ENCODE measurements around the gene GPNMB. TPM values are rescaled to one million over a fixed set of nuclear protein-coding genes. Genes with fewer than 3 reads are reported as not detected.

GPNMB gene
- total and polyA plus RNA-seq, 5 donors: 113 to 246 (median 190) TPM

DNA sequence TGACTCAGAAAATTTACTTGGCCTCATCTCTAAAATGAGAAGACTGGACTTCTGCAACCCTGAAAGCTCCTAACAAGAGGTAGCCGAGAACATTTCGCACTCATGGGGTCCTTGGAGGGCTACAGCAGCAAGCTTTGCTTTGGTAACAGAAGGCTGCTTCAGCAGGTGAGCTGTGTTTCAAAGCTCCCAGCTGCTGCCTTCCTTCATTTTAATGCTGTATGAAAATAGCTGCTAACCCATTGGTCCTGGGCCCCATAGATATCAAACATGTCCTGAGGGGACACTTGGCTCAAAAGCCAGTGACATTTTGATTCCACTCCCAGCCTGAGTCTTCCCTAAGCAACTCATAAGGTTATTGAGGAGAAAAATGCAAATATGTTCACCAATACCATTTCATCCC is 38.3 kb downstream of the GPNMB start:
- intact Hi-C loops (cut with DNase I): loop anchor here in 1 of 4 donors (5.0 kb wide), 1 partner anchor 177 kb away; no protein-coding TSS in a partner anchor
- WGBS: 92% methylated on average over 2 of the region's 2 CpGs
- H3K27ac ChIP-seq (ENCODE audit: low read length): no peak overlapping the region

DNA sequence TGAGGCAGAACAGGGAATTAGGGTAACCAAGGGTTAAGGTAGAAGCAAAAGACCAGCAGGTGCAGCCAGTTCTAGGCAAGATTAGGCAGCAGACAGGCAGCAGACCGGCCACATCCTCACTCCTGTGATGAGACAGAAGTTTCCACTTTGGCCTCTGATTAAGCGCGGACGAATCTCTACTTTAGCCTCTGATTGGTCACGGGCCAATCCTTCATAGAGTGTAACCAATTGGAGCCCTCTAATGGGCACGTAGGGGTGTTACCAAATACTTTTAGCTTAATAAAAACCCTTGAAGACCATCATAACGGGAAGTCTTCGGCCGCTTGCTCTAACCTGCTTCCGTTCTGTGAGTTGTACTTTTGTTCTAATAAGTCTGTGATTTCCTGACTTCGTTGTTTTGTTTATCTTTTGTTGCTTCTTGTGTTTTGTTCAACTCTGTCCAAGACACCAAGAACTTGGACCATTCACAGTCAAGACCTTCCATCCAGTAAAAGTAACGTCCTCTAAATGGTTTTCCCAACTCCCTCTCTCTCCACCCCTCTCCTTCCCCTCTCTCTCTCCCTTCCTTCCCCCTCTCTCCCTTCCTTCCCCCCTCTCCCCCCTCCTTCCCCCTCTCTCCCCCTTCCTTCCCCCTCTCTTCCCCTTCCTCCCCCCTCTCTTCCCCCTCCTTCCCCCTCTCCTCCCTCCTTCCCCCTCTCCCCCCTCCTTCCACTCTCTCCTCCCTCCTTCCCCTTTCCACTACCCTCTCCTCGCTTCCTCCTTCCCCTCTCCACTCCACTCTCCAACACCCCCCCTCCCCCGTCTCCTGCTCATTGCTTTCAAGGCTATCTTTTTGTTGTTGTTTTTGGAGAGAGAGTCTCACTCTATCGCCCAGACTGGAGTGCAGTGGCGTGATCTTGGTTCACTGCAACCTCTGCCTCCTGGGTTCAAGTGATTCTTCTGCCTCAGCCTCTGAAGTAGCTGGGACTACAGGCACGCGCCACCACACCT is 39.4 kb downstream of the GPNMB start:
- Histone ChIP-seq H3K9me3 (ENCODE audit: control insufficient read depth, low read length) (no peaks in the 10 kb centered on the region), H3K27me3 (ENCODE audit: control insufficient read depth, insufficient read depth) (no peaks in the 10 kb centered on the region), H3K4me1 (ENCODE audit: control insufficient read depth, insufficient read depth, low read length) (no peaks in the 10 kb centered on the region), H3K27ac (ENCODE audit: low read length) (no peak overlapping the region), H3K4me3 (ENCODE audit: low read length) (no peak overlapping the region)
- 71% methylated on average over 18 of the region's 18 CpGs for WGBS
- intact Hi-C loops (cut with DNase I): no loop called here
- no peak for DNase-seq
- ATAC-seq: no peak

More for the DNA sequence above, 38.3 kb downstream of the GPNMB start:
- no peak for ATAC-seq
- Histone ChIP-seq H3K27me3 (ENCODE audit: control insufficient read depth, insufficient read depth) (no peaks in the 10 kb centered on the region), H3K4me3 (ENCODE audit: low read length) (no peak overlapping the region), H3K9me3 (ENCODE audit: control insufficient read depth, low read length) (no peaks in the 10 kb centered on the region), H3K4me1 (ENCODE audit: control insufficient read depth, insufficient read depth, low read length) (no peaks in the 10 kb centered on the region)
- no peak for DNase-seq

DNA sequence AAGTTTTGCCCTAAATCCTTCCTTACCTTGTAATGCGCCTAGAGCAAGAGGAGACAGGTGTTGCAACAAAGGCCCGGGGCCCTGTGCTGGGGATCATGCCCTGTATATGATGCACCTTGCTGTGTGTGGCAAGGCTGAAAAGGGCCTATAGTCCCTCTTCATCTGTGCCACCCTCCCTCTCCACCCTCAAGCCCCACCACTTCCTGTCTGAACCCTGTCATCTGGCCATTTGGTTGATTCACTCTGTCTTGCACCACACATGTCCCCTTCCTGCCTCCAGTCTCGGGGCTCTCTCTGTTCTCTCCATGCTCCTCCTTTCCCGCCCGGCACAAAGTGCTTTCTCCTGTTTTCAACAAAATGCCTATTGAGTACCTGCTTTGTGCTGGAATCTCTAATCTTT is 41.0 kb downstream of the GPNMB start:
- no peak for ATAC-seq
- no peak overlapping the region for H3K27ac ChIP-seq (ENCODE audit: low read length)

DNA sequence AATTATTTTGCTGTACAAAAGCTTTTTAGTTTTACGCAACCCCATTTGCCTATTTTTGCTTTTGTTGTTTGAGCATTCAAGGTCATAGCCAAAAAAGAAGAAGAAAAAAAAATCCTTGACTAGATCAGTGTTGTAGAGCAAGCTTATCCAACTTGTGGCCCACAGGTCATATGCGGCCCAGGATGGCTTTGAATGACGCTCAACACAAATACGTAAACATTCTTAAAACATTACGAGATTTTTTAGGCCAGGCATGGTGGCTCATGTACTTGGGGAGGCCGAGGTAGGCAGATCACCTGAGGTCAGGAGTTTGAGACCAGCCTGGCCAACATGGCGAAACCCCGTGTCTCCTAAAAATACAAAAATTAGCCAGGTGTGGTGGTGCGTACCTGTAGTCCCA is 44.4 kb downstream of the GPNMB start:
- intact Hi-C loops (cut with DNase I): no loop called here
- no peak for DNase-seq
- Histone ChIP-seq H3K9me3 (ENCODE audit: control insufficient read depth, low read length) (no peaks in the 10 kb centered on the region), H3K4me1 (ENCODE audit: control insufficient read depth, insufficient read depth, low read length) (no peaks in the 10 kb centered on the region), H3K4me3 (ENCODE audit: low read length) (no peak overlapping the region), H3K27me3 (ENCODE audit: control insufficient read depth, insufficient read depth) (no peaks in the 10 kb centered on the region), H3K27ac (ENCODE audit: low read length) (no peak overlapping the region)
- WGBS: 94% methylated on average over 9 of the region's 9 CpGs
- no peak for ATAC-seq

More for the DNA sequence above, 41.0 kb downstream of the GPNMB start:
- Histone ChIP-seq H3K4me3 (ENCODE audit: low read length) (no peak overlapping the region), H3K27me3 (ENCODE audit: control insufficient read depth, insufficient read depth) (no peaks in the 10 kb centered on the region), H3K9me3 (ENCODE audit: control insufficient read depth, low read length) (no peaks in the 10 kb centered on the region), H3K4me1 (ENCODE audit: control insufficient read depth, insufficient read depth, low read length) (no peaks in the 10 kb centered on the region)
- 85% methylated on average over 5 of the region's 5 CpGs for WGBS
- intact Hi-C loops (cut with DNase I): no loop called here
- DNase-seq: no peak

DNA sequence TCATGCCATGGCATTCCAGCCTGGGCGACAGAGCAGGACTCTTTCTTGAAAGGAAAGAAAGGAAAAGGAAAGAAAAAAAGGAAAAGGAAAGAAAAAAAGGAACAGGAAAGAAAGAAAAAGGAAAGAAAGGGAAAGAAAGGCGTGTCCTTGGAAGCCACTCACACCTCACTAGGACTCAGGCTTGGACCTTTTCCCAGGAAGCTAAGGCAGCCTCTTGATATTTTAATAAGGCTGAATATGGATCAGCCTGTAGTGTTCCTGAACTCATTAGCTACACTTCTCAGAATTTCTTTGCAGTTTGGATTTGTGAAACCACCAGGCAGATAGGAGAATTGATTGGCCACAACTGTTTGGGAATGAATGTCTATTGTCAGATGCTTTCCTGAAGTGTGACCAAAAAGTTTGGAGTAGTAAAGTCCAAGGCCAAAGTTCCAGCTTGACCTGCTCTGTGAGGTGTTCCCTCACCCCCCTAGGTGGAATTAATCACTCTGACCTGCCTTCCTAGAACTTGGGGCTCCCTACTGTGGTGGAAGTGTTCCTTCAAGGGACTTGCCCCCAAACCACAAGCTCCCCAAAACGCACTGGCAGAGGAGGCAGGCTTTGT is 45.5 kb downstream of the GPNMB start:
- intact Hi-C loops (cut with DNase I): no loop called here
- no peak for DNase-seq
- ATAC-seq: no peak
- Histone ChIP-seq H3K4me3 (ENCODE audit: low read length) (no peak overlapping the region), H3K27ac (ENCODE audit: low read length) (no peak overlapping the region), H3K27me3 (ENCODE audit: control insufficient read depth, insufficient read depth) (no peaks in the 10 kb centered on the region), H3K9me3 (ENCODE audit: control insufficient read depth, low read length) (no peaks in the 10 kb centered on the region), H3K4me1 (ENCODE audit: control insufficient read depth, insufficient read depth, low read length) (no peaks in the 10 kb centered on the region)
- WGBS: 65% methylated on average over 3 of the region's 3 CpGs

DNA sequence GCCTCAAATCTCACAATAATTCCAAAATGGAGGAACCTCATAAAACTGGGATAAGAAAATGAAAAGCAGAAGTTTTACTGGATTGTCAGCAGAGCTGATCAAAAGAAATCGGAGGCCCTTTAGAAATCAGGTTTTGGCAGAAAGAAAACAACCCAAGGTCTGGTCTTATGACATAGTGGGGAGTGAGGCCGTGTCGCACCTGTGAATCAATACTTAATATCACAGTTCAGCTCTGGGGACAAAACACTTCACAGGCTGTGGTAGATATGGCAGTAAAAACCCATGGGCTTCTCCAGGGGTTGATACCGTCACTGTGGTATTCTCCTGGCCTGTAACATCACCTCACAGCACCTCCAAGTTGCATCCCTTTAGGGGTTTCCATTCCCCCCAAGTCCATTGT is 46.0 kb downstream of the GPNMB start:
- H3K9me3 ChIP-seq (ENCODE audit: control insufficient read depth, low read length): no peaks in the 10 kb centered on the region
- no peaks in the 10 kb centered on the region for H3K27me3 ChIP-seq (ENCODE audit: control insufficient read depth, insufficient read depth)
- no peak overlapping the region for H3K27ac ChIP-seq (ENCODE audit: low read length)
- DNase-seq (no peak), ATAC-seq (no peak)
- intact Hi-C loops (cut with DNase I): no loop called here
- WGBS: 96% methylated on average over 4 of the region's 4 CpGs
- H3K4me1 ChIP-seq (ENCODE audit: control insufficient read depth, insufficient read depth, low read length): no peaks in the 10 kb centered on the region
- no peak overlapping the region for H3K4me3 ChIP-seq (ENCODE audit: low read length)

DNA sequence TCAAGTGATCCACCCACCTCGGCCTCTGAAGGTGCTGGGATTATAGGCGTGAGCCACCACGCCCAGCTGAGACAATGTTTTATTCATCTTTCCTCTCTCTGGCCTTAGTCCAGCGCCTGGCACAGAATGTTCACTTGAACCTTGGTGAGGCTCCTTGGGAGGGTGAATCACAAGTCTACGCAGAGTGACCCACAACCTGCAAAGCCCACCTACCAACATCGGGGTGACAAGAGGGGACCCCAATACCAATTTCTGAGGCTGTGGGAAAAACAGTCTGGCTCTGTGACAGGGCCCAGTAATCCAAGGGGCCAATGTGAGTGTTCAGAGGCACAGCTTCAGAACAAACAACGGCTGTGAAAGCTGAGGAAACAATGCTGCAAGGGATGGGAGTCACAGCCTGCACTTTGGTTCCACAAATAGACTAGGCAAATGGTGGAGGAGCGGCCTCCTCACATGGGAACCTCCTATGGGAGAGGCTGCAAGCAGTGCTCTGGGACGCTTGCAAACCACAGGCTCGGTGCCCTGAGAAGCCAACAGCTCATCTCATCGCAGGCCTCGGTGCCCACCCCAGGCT is 47.0 kb downstream of the GPNMB start:
- no peak for ATAC-seq
- DNase-seq: no peak
- no peaks in the 10 kb centered on the region for H3K27me3 ChIP-seq (ENCODE audit: control insufficient read depth, insufficient read depth)
- 88% methylated on average over 12 of the region's 12 CpGs for WGBS
- no peak overlapping the region for H3K4me3 ChIP-seq (ENCODE audit: low read length)
- intact Hi-C loops (cut with DNase I): no loop called here
- no peaks in the 10 kb centered on the region for H3K9me3 ChIP-seq (ENCODE audit: control insufficient read depth, low read length)
- H3K4me1 ChIP-seq (ENCODE audit: control insufficient read depth, insufficient read depth, low read length): no peaks in the 10 kb centered on the region
- no peak overlapping the region for H3K27ac ChIP-seq (ENCODE audit: low read length)

DNA sequence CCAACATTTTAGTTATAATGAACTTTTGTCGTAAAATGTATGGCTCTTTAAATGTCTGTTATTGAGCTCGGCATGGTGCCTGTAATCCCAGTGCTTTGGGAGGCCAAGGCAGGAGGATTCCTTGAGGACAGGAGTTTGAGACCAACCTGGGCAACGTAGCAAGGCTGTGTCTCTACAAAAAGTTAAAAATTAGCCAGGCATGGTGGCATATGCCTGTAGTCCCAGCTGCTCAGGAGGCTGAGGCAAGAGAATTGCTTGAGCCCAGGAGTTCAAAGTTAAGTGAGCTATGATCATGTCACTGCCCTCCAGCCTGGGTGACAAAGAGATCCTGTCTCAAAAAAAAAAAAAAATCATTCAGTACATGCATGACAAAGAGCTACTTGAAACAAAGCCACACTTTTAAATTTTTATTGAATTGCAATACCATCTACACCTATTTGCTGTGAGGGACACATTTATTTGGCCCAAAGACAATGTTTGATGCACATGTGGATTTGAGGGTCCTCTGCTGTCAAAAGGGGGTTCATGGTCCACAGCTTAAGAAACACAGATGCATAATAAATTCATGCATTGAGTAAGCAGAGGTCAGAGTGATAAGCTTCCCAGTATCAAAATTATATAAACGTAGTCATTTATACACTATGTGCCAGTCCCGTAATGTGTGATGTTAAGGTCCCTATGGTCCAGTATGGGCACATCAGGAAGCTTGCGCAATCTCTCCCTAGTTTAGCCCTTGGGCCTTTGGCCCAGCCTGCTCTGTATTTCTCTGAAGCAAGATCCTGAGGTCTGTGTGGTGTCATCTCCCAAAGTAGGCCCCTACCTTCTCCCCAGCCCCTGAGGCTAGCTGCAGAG is 48.2 kb downstream of the GPNMB start:
- H3K27ac ChIP-seq (ENCODE audit: low read length): no peak overlapping the region
- no peak overlapping the region for H3K4me3 ChIP-seq (ENCODE audit: low read length)
- DNase-seq: no peak
- no peaks in the 10 kb centered on the region for H3K9me3 ChIP-seq (ENCODE audit: control insufficient read depth, low read length)
- H3K27me3 ChIP-seq (ENCODE audit: control insufficient read depth, insufficient read depth): no peaks in the 10 kb centered on the region
- WGBS: 81% methylated on average over 6 of the region's 6 CpGs
- intact Hi-C loops (cut with DNase I): no loop called here
- H3K4me1 ChIP-seq (ENCODE audit: control insufficient read depth, insufficient read depth, low read length): no peaks in the 10 kb centered on the region
- no peak for ATAC-seq

DNA sequence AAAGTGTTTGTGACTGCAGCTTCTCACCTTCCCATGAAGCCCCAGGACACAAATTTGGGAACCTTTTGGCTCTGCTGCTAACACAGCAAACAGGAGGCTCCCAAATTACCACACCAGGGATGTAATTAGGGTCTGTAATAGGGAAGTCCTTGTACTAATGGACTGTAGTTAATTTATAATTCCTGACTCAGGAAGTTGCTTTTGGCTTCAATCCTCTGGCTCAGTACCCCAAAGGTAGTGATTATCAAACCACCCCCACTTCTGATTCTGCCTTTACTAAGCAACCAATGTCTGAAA is 48.8 kb downstream of the GPNMB start:
- DNase-seq (no peak), ATAC-seq (no peak)
- Histone ChIP-seq H3K27ac (ENCODE audit: low read length) (no peak overlapping the region), H3K4me1 (ENCODE audit: control insufficient read depth, insufficient read depth, low read length) (no peaks in the 10 kb centered on the region), H3K9me3 (ENCODE audit: control insufficient read depth, low read length) (no peaks in the 10 kb centered on the region), H3K4me3 (ENCODE audit: low read length) (no peak overlapping the region), H3K27me3 (ENCODE audit: control insufficient read depth, insufficient read depth) (no peaks in the 10 kb centered on the region)
- intact Hi-C loops (cut with DNase I): no loop called here

DNA sequence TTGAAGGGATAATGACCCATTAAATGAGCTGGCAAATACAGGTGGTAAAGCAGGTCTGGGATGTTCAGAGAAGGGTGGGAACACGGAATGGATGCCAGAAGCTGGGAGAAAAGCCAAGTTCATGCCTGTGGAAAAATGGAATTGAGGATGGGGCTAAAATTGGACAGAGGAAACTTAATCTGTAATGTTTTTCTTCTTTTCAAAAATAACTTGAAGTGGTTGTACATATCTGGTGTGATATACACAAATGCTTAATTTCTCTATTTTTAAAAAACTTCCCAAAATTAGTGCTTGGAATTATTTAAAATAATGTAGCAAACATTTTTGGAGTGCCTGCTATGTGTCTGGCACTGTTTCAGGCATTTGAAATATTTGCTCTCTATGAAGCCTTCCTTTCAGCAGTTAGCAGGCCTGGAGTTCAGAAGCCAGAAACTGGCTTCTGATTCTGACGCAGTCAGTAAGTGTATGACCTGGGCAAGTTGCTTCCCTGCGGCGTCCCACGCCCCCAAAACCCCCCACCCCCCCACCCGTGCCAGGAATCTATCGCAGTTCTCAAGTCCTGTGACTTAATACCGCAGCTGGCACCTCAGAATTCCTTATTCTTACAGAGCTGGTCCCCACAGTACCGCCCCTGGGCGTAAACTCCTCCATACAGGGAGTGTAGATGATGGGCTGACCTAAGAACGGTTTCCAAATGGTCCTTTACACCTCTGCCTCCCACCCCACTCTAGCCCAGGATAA is 51.7 kb downstream of the GPNMB start:
- peak overlapping the region; percentile 31 for H3K27ac ChIP-seq (ENCODE audit: low read length)
- WGBS: 40% methylated on average over 11 of the region's 11 CpGs
- H3K9me3 ChIP-seq (ENCODE audit: control insufficient read depth, low read length): no peaks in the 10 kb centered on the region
- H3K27me3 ChIP-seq (ENCODE audit: control insufficient read depth, insufficient read depth): no peaks in the 10 kb centered on the region
- peak; percentile 16 to 35 for ATAC-seq
- no peak for DNase-seq
- H3K4me1 ChIP-seq (ENCODE audit: control insufficient read depth, insufficient read depth, low read length): peaks cover 3% of the 10 kb centered on the region
- peak overlapping the region; percentile 92 for H3K4me3 ChIP-seq (ENCODE audit: low read length)
- intact Hi-C loops (cut with DNase I): no loop called here
